ENCODE results near the gene ST8SIA2. TPM values are rescaled to one million over a fixed set of nuclear protein-coding genes. Genes with fewer than 3 reads are reported as not detected.

The ST8SIA2 gene
- total RNA-seq, 1 experiment from 2014 or later, result 2.9 TPM

GRCh38 chr15:92492551-92493115 is 99.0 kb downstream of the ST8SIA2 start (continued):
- TF ChIP-seq PRDM15 (CRISPR knock-in tag; IDR thresholded peaks at IDR 0.05) (no peak), ETV6 (CRISPR knock-in tag; IDR thresholded peaks at IDR 0.05) (no peak), NR3C1 (CRISPR knock-in tag; conservative IDR thresholded peaks at IDR 0.05; ENCODE audit: low read depth) (no peak), AR (CRISPR knock-in tag; IDR thresholded peaks at IDR 0.05) (no peak), CBFB (CRISPR knock-in tag; IDR thresholded peaks at IDR 0.05; ENCODE audit: low read depth) (no peak), IRF1 (CRISPR knock-in tag; IDR thresholded peaks at IDR 0.05) (no peak), RELA (CRISPR knock-in tag; IDR thresholded peaks at IDR 0.05; ENCODE audit: borderline replicate concordance) (no peak)

GRCh38 chr15:92494806-92495336 is 101.2 kb downstream of the ST8SIA2 start:
- Mint-ChIP-seq H3K4me1 (no peaks in the 10 kb centered on the region), H3K4me3 (no peak overlapping the region), H3K27ac (no peak overlapping the region), H3K27me3 (ENCODE audit: low read depth) (no peaks in the 10 kb centered on the region; the same call in 1 of the 2 replicates), H3K9me3 (peaks cover 12% of the 10 kb centered on the region; the same call in 1 of the 2 replicates), H3K36me3 (peaks cover 3% of the 10 kb centered on the region; the same call in 1 of the 2 replicates)
- ATAC-seq, result no peak
- TF ChIP-seq FOXP1 (CRISPR knock-in tag; IDR thresholded peaks at IDR 0.05; ENCODE audit: borderline replicate concordance) (no peak), ZNF423 (CRISPR knock-in tag; IDR thresholded peaks at IDR 0.05) (0 out of 2 replicates have a peak, but pooled peaks have one; percentile 8)
- ChIA-PET POLR2A (no interaction called here), CTCF (no interaction called here)
- DNase-seq (ENCODE audit: low spot score), result no peak

GRCh38 chr15:92495446-92495845 is 101.8 kb downstream of the ST8SIA2 start:
- no peak for DNase-seq (ENCODE audit: low spot score)
- ChIA-PET POLR2A (no interaction called here), CTCF (no interaction called here)
- Mint-ChIP-seq H3K27ac (no peak overlapping the region), H3K27me3 (ENCODE audit: low read depth) (no peaks in the 10 kb centered on the region; the same call in 1 of the 2 replicates), H3K36me3 (no peaks in the 10 kb centered on the region), H3K4me3 (no peak overlapping the region), H3K4me1 (no peaks in the 10 kb centered on the region), H3K9me3 (0 out of 2 replicates have a peak, but pooled peaks cover 7% of the 10 kb centered on the region)
- TF ChIP-seq MLX (CRISPR knock-in tag; IDR thresholded peaks at IDR 0.05) (no peak), CTCF (IDR thresholded peaks at IDR 0.05) (no peak), E2F4 (CRISPR knock-in tag; IDR thresholded peaks at IDR 0.05; ENCODE audit: borderline replicate concordance, low read depth) (no peak), ZNF317 (CRISPR knock-in tag; IDR thresholded peaks at IDR 0.05; ENCODE audit: borderline replicate concordance, low read depth) (no peak), ERG (CRISPR knock-in tag; IDR thresholded peaks at IDR 0.05) (no peak), ZNF232 (CRISPR knock-in tag; IDR thresholded peaks at IDR 0.05) (no peak), NFATC4 (CRISPR knock-in tag; IDR thresholded peaks at IDR 0.05) (no peak), ATF2 (CRISPR knock-in tag; IDR thresholded peaks at IDR 0.05; ENCODE audit: borderline replicate concordance, low read depth) (no peak), ZNF219 (CRISPR knock-in tag; IDR thresholded peaks at IDR 0.05; ENCODE audit: borderline replicate concordance) (no peak)
- no peak for ATAC-seq

Measured in WTC11 (cell line).